CD4-positive, alpha-beta T cell treated with Interferon gamma for 1 hour (primary cell): ENCODE results near the gene FKBP1A.
"Not testable (repeated sequence)": the region's sequence is repeated elsewhere in the genome, so short reads cannot be mapped to it uniquely, and the experiment has no call there.

Experiments used
- DNase-seq: peaks from one replicate; pipeline ENCODE4 v3.0.0-alpha.2; 2020

FKBP1A gene

DNA sequence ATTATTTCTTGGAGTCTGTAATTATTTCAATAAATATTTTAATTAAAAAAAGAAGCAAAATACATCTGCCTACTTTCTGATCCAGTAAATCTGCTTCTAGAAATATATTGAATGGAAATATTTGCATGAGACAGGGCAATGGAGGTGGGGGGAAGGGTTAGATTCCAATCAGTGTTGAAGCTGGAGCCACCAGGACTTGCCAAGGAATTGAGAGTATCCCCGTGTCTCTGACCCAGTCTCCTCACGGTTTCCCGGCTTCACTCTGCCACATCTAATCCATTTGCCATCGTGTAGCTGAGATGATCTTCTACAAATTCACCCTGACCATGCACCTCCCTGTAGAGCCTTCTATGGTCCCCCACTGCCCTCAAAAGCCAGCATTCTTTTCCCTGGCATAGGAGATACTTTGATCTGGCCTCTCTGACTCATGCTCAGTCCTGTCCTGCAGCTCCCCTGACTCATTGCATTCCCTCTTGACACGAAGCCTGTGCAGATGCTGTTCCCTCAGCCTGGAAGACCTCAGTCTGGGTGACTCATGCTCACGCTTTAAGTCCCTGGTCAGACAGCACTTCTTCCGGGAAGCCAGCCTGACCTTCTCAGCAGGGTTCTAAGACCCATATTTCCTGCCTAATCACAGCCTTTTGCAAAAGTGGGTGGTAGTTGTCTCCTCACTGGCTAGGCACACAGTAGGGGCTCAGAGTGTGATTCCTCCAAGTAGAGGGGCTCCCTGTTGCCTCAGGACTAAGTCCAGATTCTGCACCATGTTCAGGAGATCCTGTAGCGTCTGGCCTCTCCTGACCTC lies 23.0 kb upstream of the FKBP1A start:
- DNase-seq: peak; percentile 36

DNA sequence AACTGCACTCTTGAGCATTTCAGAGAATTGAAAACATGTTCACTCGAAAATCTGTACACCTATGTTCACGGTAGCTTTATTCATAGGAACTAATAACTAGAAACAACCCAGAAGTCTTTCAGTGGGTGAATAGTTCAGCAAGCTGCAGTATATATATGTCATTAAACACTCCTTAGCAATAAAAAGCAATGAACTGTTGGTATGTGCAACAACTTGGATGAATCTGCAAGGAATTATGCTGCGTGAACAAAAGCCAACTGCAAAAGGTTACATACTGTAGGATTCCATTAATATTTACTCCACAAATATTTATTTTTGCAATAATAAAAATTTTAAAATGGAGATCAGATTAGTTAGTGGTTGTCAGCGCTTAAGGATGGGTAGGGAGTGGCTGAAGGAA lies 22.1 kb upstream of the FKBP1A start:
- no peak for DNase-seq

GRCh38 chr20:1405801-1406200 lies 12.9 kb upstream of the FKBP1A start:
- DNase-seq: no peak

DNA sequence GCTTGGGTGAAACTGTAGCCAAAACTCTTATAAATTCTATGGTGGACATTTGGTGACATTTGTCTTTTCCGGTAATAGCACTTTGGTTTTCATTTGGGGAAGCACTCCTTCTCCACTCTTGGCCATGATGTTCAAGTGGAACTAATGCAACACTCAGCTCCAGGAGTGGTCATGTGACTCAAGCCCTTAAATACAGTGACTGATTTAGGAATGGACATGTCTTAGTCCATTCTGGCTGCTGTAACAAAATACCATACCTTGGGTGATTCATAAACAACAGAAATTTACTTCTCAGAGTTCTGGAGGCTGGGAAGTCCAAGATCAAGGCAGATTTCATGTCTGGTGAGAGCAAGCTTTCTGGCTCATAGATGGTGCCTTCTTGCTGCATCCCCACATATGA lies 10.8 kb upstream of the FKBP1A start:
- DNase-seq: no peak

- DNase-seq: no peak
These were observed 9.3 kb upstream of the FKBP1A start for GRCh38 chr20:1402149-1402548.

DNA sequence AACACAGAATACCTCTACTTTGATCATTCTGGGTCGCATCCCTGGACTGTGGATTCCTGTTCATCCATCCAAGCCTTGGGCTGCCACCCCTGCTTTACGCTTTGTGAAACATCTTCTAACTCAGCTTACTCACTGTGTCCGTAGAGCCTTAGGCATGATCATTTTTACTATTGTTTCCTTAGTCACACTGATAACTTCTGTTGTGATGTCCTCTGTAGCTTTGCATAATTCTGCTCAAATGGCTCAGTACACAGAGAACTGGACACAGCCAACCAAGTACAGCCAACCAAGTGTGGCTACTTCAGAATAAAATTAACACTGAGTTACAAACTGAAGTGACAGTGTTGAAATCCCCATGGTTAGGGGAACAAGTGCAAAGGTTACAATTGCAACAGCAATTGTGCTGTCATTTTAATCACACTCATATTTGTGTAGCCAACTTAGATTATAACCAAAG lies 8.6 kb upstream of the FKBP1A start:
- no peak for DNase-seq

DNA sequence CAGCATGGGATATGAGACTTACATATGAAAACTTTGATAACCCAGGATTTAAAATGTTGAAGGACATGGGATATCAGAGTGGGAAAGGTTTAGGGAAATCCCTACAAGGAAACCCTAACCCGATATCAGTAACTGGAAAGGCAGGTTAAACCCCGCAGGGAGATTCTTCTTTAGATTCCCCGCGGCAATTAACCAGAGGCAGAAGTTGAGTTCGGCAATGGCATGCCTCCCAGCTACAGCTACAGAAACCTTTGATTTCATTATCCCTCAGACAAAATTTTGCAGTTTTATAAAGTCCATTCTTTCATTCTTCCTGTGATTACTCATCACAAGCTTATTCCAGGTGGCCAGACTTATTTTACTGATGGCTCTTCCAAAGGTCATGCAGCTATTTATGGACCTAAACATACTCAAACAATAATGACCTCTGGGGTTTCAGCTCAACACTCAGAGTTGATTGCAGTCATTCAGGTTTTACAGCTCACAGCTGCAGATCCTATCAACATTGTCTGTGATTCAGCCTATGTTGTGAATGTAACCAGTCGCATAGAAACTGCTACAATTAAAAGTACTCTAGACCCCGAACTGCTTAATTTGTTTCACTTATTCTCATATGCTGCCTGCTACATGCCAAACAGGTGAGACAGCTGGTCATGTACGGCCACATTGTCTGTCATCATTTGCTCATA lies 7.0 kb upstream of the FKBP1A start:
- DNase-seq: not testable (repeated sequence)

GRCh38 chr20:1398185-1398584 lies 5.3 kb upstream of the FKBP1A start:
- DNase-seq: not testable (repeated sequence)

DNA sequence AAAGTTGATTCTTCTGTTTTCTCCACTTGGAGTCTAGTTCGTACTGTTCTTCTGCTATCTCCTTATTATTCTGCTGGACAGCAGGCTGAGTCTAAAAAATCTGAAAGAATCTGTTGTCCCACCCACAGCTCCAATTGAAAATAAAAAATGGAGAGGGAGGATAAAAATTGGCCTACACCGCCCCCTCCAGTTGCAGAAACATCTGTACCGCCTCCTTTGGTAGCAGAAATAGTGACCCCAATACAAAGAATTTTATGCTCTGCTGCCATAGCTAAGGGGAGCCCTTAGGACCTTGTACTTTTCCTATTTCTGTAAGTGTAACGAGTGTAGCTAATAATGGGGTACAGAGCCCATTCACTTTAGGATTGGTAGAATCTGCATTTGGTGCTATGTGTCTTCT lies 4.9 kb upstream of the FKBP1A start:
- no peak for DNase-seq

DNA sequence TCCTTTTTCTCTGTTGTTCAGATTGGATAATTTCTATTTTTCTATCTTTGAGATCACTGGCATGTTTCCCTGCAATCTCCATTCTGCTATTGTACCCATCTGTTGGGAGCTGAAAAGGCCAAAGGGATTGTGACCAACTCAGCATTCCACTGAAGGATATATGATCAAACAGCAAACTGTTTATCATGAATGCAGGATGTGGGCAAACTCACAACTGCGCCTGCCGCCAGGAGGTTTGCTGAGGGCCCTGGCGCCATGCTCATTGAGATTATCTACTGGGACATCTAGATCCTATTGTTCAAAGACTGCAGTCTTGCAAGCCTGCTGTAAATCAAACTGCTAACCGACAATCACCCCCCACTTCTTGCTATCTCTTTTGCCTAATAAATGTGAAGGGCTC lies 3.8 kb upstream of the FKBP1A start:
- DNase-seq: no peak

DNA sequence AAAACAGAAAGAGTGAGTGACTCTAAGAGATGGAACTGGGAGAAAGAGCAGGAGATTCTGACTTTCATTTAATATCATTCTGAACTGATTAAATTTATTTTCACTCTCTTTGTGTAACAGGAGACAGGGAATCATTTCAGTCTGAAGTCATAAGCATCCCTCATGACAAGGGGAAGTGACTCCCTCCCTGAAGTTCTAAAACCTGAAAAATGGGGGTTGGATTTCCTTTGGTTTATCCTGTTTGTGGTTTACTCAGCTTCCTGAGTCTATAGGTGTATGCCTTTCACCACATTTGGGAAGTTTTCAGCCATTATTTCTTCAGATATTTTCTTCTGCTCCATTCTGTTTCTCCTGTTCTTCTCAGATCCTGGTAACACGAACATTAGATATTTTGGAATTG lies 3.4 kb upstream of the FKBP1A start:
- no peak for DNase-seq

GRCh38 chr20:1394686-1395085 lies 1.8 kb upstream of the FKBP1A start:
- DNase-seq: no peak

DNA sequence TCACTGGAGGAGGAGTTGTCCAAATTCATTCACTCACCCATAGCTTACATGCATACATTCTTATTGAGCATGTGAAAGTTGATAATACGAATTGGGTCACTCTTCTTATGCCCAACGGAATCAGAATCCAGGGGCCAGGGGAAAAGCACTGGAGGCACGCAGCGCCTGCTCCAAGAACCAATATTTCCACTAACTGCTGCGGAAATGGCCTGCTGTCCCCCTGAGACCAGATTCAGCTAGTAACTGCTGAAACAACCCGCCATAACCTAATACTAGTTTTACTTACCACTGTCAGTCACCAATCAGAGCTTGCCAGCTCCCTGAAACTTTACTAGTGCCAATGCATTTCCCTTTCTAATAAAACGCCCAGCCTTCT lies 641 bp upstream of the FKBP1A start:
- no peak for DNase-seq

DNA sequence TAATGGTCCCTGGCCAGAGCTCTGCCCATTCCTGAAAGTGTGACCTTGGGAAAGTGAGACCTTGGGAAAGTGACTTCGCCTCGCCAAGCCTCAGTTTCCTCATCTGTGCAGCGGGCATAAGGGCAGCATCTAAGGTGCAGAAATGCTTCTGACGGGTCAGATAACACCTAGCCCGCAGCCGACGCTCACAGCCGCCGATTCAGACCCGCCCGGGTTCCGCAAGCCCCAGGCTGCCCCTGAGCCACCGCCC lies 486 bp downstream of the FKBP1A start:
- no peak for DNase-seq

DNA sequence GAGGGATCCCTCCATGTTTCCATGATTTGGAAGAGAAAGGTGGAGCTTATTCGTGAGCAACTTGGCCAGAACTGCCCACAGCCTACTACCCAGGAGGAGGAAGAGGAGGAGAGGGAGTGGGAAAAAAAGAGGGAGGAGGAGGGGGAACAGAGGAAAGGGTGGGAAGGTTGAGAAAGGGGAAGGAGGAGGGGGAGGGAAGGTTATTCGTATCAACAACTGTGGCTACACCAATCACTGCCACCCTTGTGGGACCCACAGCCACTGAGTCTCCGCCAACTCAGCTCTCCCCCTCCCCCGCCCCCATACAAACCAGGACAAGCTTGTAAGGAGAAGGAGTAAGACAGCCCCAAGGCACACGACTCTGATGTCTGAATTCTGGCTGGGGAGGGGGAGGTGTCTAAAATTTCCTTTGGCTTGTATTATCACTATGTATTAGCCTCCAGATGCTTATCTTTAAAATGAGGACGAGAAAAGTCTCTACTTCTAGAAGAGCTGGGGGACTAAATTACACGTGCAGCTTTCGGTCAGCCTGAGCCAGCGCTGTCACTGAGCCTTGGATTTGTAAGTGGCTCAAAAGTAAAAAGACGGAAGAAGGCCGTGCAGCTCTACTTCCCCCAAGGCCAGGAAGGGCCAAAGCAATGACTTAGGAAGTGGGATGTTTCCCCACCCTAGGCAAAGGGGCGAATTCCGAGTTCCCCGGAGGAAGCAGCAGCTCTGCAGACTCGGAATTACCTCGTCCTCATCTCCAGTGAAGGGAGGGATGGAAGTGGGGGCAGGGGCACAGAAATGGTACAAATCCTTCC lies 1.0 kb downstream of the FKBP1A start:
- no peak for DNase-seq

DNA sequence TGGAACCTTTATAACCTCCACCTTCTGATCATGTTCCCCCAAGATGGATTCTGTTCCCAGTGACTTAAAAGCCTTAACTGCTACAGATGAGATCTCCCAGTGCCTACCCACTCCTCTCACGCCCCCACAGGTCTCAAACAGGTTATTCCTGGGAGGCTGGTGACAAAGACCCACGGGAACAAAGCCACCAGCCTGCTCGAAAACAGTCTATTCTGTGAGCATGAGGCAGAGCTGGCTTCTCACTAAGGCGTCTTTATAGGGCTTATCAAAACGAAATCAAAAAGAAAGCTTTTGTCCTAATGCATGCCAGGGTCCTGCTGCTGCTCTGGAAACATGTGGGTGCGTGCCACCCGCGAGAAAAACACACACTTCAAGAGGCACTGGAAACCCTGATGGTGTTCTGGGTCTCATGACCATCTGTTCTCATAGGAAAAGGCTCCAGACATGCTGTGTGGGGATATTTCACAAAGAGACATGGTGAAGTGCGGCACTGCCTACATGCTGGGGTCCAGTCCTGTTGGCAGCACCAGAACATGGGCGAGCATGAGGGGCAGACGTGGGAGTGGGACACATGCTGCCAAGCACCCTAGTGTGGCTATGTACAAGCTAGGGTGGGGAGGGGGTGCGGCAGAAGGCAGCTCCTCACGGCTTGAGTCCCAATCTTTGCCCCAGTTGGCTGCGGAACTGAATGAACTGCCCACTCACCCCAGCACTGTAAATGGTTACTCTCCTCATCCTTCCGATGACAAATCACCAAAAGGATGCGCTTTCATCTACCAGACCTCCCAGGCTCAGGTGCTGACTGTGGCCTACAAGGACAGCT lies 2.1 kb downstream of the FKBP1A start:
- DNase-seq: no peak

DNA sequence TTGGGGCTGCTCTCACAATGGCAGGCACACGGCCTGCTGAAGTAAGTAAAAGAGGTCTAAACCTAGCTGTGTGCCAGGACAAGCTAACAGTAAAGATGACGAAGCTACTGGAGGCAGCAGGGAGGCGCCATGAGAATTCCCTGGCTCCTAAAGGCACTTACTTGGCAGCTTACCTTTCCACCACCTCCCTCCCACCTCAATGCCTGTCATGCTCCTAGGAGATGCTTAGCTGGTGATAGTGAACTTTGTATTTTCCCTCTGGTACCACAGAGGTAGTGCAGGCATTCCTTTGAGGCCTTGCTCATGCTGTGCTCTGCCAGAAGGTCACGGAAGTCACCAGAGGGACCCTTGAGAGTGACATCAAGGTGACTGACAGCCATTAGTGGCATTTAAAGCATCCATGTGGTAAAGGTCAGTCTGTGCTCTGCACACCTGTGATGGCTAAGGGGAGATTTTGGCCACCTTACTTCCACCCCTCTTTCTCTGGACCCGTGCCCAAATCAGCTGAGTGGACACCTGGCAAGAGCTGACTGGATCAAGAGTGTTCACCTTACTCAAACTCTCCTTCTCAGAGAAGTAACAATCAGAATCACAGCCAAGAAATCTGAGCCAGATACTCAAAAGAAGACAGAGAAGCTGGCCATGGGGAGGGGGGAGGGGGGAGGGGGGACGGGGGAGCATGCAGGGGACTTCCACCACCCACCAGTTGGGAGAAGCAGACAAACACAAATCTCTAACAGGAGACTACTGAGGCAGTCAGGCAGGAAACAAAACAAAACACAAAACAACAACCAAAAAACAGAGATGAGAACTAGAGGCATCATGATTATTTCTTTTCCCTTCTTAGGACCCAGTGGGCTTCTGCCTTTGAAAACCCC lies 2.9 kb downstream of the FKBP1A start:
- no peak for DNase-seq

GRCh38 chr20:1388741-1389483 lies 3.9 kb downstream of the FKBP1A start:
- DNase-seq: no peak

DNA sequence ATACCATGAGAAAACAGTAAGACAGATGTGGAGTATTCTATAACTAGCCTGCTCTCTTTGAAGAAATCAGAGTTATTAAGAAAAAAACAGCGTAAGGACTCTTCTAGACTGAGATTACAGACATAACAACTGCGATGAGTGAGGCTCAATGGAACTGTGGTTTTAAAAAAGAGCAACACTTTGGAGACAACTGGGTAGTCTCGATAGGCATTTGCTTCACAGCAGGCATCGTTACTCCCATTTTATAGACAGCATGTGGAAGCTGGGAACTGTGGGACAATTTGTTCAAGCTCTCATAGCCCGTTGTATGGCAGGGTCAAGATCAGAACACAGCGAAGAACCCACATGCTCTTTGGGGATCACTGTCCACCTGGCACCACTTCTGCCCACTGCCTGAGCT lies 4.6 kb downstream of the FKBP1A start:
- DNase-seq: no peak

DNA sequence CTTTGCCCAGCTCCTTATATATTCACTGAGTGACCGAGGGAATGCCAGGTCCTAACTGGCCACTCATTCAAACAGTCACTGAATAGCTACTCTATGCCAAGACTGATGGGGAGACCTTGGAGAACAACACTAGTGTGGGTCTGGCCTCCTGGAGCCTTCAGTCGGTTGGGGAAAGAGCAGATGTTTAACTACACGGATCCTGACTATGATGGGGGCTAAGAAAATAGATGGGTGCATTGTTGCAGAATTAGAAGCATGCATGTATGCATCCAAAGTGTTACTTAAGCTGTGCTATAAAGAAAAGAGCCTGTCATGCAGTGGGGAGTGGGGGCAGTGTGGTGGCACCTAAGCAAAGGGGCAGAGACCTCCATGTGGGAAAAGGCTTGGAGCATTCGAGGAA lies 6.5 kb downstream of the FKBP1A start:
- no peak for DNase-seq

DNA sequence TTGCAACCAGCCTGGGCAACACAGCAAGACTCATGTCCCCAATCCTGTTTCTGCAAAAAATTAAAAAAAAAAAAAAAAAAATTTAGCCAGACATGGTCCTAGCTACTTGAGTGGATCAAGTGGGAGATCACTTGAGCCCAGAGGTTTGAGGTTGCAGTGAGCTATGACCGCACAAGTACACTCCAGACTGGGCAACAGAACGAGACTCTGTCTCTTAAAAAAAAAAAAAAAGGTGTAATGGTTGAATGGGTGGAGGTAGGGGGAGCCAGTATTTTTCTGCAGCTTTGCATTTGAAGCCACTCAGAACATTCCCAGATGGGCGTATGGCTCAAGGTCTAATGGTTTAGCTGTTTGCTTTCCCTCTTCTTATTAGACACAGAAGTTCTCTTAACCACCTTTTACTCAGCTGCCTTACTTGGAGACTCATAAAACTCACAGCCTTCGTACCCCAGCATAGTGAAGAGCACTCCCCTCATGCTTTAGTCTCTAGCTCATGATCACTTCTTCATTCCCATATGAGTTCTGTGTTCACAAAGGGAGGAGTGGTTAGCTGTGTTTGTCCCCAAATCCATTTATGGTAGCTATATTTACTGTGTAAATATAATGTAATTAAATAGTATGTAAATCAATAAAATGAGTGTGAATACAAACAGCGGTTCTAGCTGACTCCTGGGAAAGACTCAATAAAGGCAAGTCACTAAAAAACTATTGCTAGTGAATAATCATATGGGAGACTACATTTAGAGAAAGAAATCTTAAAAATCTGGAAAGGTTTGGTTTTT lies 9.0 kb downstream of the FKBP1A start:
- no peak for DNase-seq
